ENCODE results near the gene NTM. TPM values are rescaled to one million over a fixed set of nuclear protein-coding genes. Genes with fewer than 3 reads are reported as not detected.
A peak's percentile ranks its signal among the peaks of the same experiment; 100 is the strongest.

The NTM gene
- total and polyA plus RNA-seq, 8 donors = 0.04 to 4.4 (median 0.50) TPM

GRCh38 chr11:131687291-131688047 is 317.1 kb downstream of the NTM start:
- no peak for TF ChIP-seq CTCF (IDR thresholded peaks at IDR 0.05)
- H3K4me1 ChIP-seq = no peaks in the 10 kb centered on the region
- no peaks in the 10 kb centered on the region for H3K9me3 ChIP-seq
- FAIRE-seq = no peak
- DNase-seq = no peak
- intact Hi-C loops (cut with DNase I) = no loop called here
- no peak overlapping the region for H3K27ac ChIP-seq
- H3K27me3 ChIP-seq = peaks cover 0 to 4% (median 0%) of the 10 kb centered on the region in 4 donors
- 70 to 82% methylated on average over 29 to 30 of the region's 30 CpGs for WGBS, 2 donors
- H3K4me3 ChIP-seq = no peak overlapping the region
- no peaks in the 10 kb centered on the region for H3K36me3 ChIP-seq
- no peak for ATAC-seq

- peak in 4 of 6 donors; percentile 42 to 86 (median 62) for DNase-seq
- ATAC-seq = peak in 3 of 4 donors; percentile 81 to 92 (median 84)
- H3K27me3 ChIP-seq = no peaks in the 10 kb centered on the region
- H3K27ac ChIP-seq = no peak overlapping the region
- intact Hi-C loops (cut with DNase I) = no loop called here
- peak; percentile 59 to 84 (median 79) for TF ChIP-seq CTCF (IDR thresholded peaks at IDR 0.05)
- no peak overlapping the region for H3K4me3 ChIP-seq
- no peak for FAIRE-seq
- H3K36me3 ChIP-seq = no peaks in the 10 kb centered on the region
- no peaks in the 10 kb centered on the region for H3K9me3 ChIP-seq
- no peaks in the 10 kb centered on the region for H3K4me1 ChIP-seq
- WGBS, 2 donors = 13 to 17% methylated on average over 34 of the region's 34 CpGs
Observed at GRCh38 chr11:131688048-131688693, 317.8 kb downstream of the NTM start.

GRCh38 chr11:131689049-131689925 is 318.9 kb downstream of the NTM start:
- H3K27me3 ChIP-seq = no peaks in the 10 kb centered on the region
- no peaks in the 10 kb centered on the region for H3K36me3 ChIP-seq
- DNase-seq (no peak), ATAC-seq (no peak), FAIRE-seq (no peak)
- H3K4me3 ChIP-seq = no peak overlapping the region
- no peaks in the 10 kb centered on the region for H3K9me3 ChIP-seq
- TF ChIP-seq CTCF (IDR thresholded peaks at IDR 0.05) = no peak
- no peak overlapping the region for H3K27ac ChIP-seq
- WGBS, 2 donors = 70 to 77% methylated on average over 10 of the region's 10 CpGs
- no peaks in the 10 kb centered on the region for H3K4me1 ChIP-seq
- intact Hi-C loops (cut with DNase I) = no loop called here

GRCh38 chr11:131690362-131690761 is 319.9 kb downstream of the NTM start:
- intact Hi-C loops (cut with DNase I) = no loop called here
- no peaks in the 10 kb centered on the region for H3K36me3 ChIP-seq
- no peak overlapping the region for H3K4me3 ChIP-seq
- no peak for TF ChIP-seq CTCF (IDR thresholded peaks at IDR 0.05)
- FAIRE-seq (no peak), ATAC-seq (no peak), DNase-seq (no peak)
- no peaks in the 10 kb centered on the region for H3K4me1 ChIP-seq
- H3K27ac ChIP-seq = no peak overlapping the region
- H3K27me3 ChIP-seq = no peaks in the 10 kb centered on the region
- no peaks in the 10 kb centered on the region for H3K9me3 ChIP-seq
- WGBS, 2 donors = 86 to 90% methylated on average over 23 of the region's 23 CpGs
